Suprapubic skin (tissue), 4 donors: ENCODE results near the gene SH3PXD2B. TPM values are rescaled to one million over a fixed set of nuclear protein-coding genes. Genes with fewer than 3 reads are reported as not detected.
A peak's percentile ranks its signal among the peaks of the same experiment; 100 is the strongest.

ENCODE experiments used
- DNase-seq, 2 donors: peaks; one replicate each; pipeline ENCODE4 v3.0.0-alpha.2; 2019; ENCODE audit warnings: low spot score in 2 of 2
- H3K27ac ChIP-seq: fragments of 200-600 bp; sonication (generic); one replicate; pipeline ENCODE4 v1.5.1; 2019
- H3K27me3 ChIP-seq: fragments of 200-600 bp; sonication (generic); one replicate; pipeline ENCODE4 v1.5.1; 2019
- H3K36me3 ChIP-seq: fragments of 200-600 bp; sonication (generic); one replicate; pipeline ENCODE4 v1.5.1; 2019
- H3K4me1 ChIP-seq: fragments of 200-600 bp; sonication (generic); one replicate; pipeline ENCODE4 v1.5.1; 2019
- H3K4me3 ChIP-seq: fragments of 200-600 bp; sonication (generic); one replicate; pipeline ENCODE4 v1.5.1; 2019; ENCODE audit warnings: mild to moderate bottlenecking
- H3K9me3 ChIP-seq: fragments of 200-600 bp; sonication (generic); one replicate; pipeline ENCODE4 v1.5.1; 2019
- CTCF ChIP-seq, 2 donors: fragments of 200-600 bp in 1 of 2; fragments of 450-650 bp in 1 of 2; sonication (generic) in 1 of 2; IDR thresholded peaks; one replicate each; pipeline ENCODE4 v1.5.1; 2016 to 2019; ENCODE audit warnings: antibody characterized with exemption in 2 of 2, mild to moderate bottlenecking in 1 of 2, moderate library complexity in 1 of 2
- EP300 ChIP-seq: sonication (generic); formaldehyde crosslinking; IDR thresholded peaks from one replicate; pipeline ENCODE4 v1.6.1; 2017; ENCODE audit warnings: antibody characterized with exemption
- POLR2A ChIP-seq, 2 donors: fragments of 450-650 bp; IDR thresholded peaks; one replicate each; pipeline ENCODE4 v1.6.1; 2017; ENCODE audit warnings: antibody characterized with exemption in 2 of 2, mild to moderate bottlenecking in 2 of 2, moderate library complexity in 2 of 2
- POLR2AphosphoS5 ChIP-seq, 3 donors: sonication (generic); formaldehyde crosslinking; IDR thresholded peaks; one replicate each; pipeline ENCODE4 v1.6.1; 2017; ENCODE audit warnings: antibody characterized with exemption in 3 of 3
- WGBS: methylation state at CpG from one replicate; pipeline ENCODE4 v1.1.5; 2018; 5-methylcytosine and 5-hydroxymethylcytosine counted together
- total RNA-seq, 4 donors: library from RNA; depleted of rRNA; stranded (reverse); fragments of >200 nt; gene quantifications; one replicate each; pipeline ENCODE4 v1.1.0, GENCODE V29; 2016

The SH3PXD2B gene
- total RNA-seq = 10 to 100 TPM; 29.1 to 42.1 (median 31.3) TPM

GRCh38 chr5:172454358-172455086 lies at the start of gene SH3PXD2B:
Gene SH3PXD2B (minus strand): TSS chr5:172454525. CDS start chr5:172454352, 173 bp downstream.
- DNase-seq = peak; percentile 85
- Histone ChIP-seq H3K36me3 (no peaks in the 10 kb centered on the region), H3K27me3 (no peaks in the 10 kb centered on the region), H3K4me3 (peak within 1 kb of the TSS; percentile 94), H3K9me3 (no peaks in the 10 kb centered on the region), H3K27ac (peak within 1 kb of the TSS; percentile 95), H3K4me1 (peaks cover 50% of the 10 kb centered on the region)
- no peak for TF ChIP-seq POLR2AphosphoS5 (IDR thresholded peaks at IDR 0.05)
- TF ChIP-seq POLR2A (IDR thresholded peaks at IDR 0.05) = peak in 1 of 2 donors; percentile 55
- WGBS = 6% methylated on average over 25 of the region's 89 CpGs

GRCh38 chr5:172502969-172503368 lies 48.6 kb upstream of the SH3PXD2B start:
- peak; percentile 15 to 54 for DNase-seq
- H3K36me3 ChIP-seq = no peaks in the 10 kb centered on the region
- H3K9me3 ChIP-seq = no peaks in the 10 kb centered on the region
- no peak overlapping the region for H3K4me3 ChIP-seq
- H3K27me3 ChIP-seq = no peaks in the 10 kb centered on the region
- WGBS = 90% methylated on average over 4 of the region's 4 CpGs
- H3K27ac ChIP-seq = no peak overlapping the region
- TF ChIP-seq POLR2AphosphoS5 (IDR thresholded peaks at IDR 0.05) (no peak), CTCF (IDR thresholded peaks at IDR 0.05) (no peak), EP300 (no peak), POLR2A (IDR thresholded peaks at IDR 0.05) (no peak)
- peaks cover 15% of the 10 kb centered on the region for H3K4me1 ChIP-seq

GRCh38 chr5:172502410-172502809 lies 48.1 kb upstream of the SH3PXD2B start:
- TF ChIP-seq CTCF (IDR thresholded peaks at IDR 0.05) = no peak
- no peak for TF ChIP-seq EP300
- no peak for TF ChIP-seq POLR2A (IDR thresholded peaks at IDR 0.05)
- TF ChIP-seq POLR2AphosphoS5 (IDR thresholded peaks at IDR 0.05) = no peak
- H3K9me3 ChIP-seq = no peaks in the 10 kb centered on the region
- H3K27ac ChIP-seq = no peak overlapping the region
- H3K36me3 ChIP-seq = no peaks in the 10 kb centered on the region
- 83% methylated on average over 8 of the region's 8 CpGs for WGBS
- H3K4me3 ChIP-seq = no peak overlapping the region
- DNase-seq = peak; percentile 30 to 56
- no peaks in the 10 kb centered on the region for H3K27me3 ChIP-seq
- H3K4me1 ChIP-seq = peaks cover 15% of the 10 kb centered on the region

- TF ChIP-seq POLR2A (IDR thresholded peaks at IDR 0.05) = no peak
- no peak for TF ChIP-seq CTCF (IDR thresholded peaks at IDR 0.05)
- no peak for TF ChIP-seq POLR2AphosphoS5 (IDR thresholded peaks at IDR 0.05)
- TF ChIP-seq EP300 = no peak
- Histone ChIP-seq H3K4me1 (peaks cover 19% of the 10 kb centered on the region), H3K36me3 (no peaks in the 10 kb centered on the region), H3K4me3 (no peak overlapping the region), H3K9me3 (no peaks in the 10 kb centered on the region), H3K27ac (no peak overlapping the region), H3K27me3 (no peaks in the 10 kb centered on the region)
- 90% methylated on average over 7 of the region's 7 CpGs for WGBS
- peak; percentile 21 to 50 for DNase-seq
Observed at GRCh38 chr5:172501708-172502320, 47.5 kb upstream of the SH3PXD2B start.

- H3K27ac ChIP-seq = no peak overlapping the region
- TF ChIP-seq POLR2AphosphoS5 (IDR thresholded peaks at IDR 0.05) (no peak), CTCF (IDR thresholded peaks at IDR 0.05) (no peak), POLR2A (IDR thresholded peaks at IDR 0.05) (no peak), EP300 (no peak)
- H3K9me3 ChIP-seq = no peaks in the 10 kb centered on the region
- peaks cover 16% of the 10 kb centered on the region for H3K4me1 ChIP-seq
- no peaks in the 10 kb centered on the region for H3K36me3 ChIP-seq
- WGBS = 96% methylated on average over 2 of the region's 2 CpGs
- no peak for DNase-seq
- no peak overlapping the region for H3K4me3 ChIP-seq
- H3K27me3 ChIP-seq = no peaks in the 10 kb centered on the region
Observed at GRCh38 chr5:172499287-172499686, 45.0 kb upstream of the SH3PXD2B start.
